NCI-H2227 (cell line): ENCODE data around the gene ANP32E.

Source experiments
- DNase-seq: peaks from one replicate; lab custom pipeline; 2025; ENCODE audit not compliant: unreplicated experiment; lab: John Stamatoyannopoulos, UW

Gene ANP32E

GRCh38 chr1:150171801-150172200 lies 64.1 kb downstream of the ANP32E start:
- no peak for DNase-seq

GRCh38 chr1:150168960-150169601 lies 66.8 kb downstream of the ANP32E start:
- DNase-seq: peak; percentile 51
